NCI-H69 (cell line): Measurements from ENCODE around the gene HTR2A.
A peak's percentile ranks its signal among the peaks of the same experiment; 100 is the strongest.
"Not testable (repeated sequence)": the region's sequence is repeated elsewhere in the genome, so short reads cannot be mapped to it uniquely, and the experiment has no call there.

Source experiments
- DNase-seq: peaks from one replicate; lab custom pipeline; 2025; lab: John Stamatoyannopoulos, UW

HTR2A gene

GRCh38 chr13:46804921-46805320, 91.9 kb downstream of the HTR2A start:
- DNase-seq, result not testable (repeated sequence)

- no peak for DNase-seq
These were observed 92.5 kb downstream of the HTR2A start for GRCh38 chr13:46804391-46804815.

- no peak for DNase-seq
These were observed 93.3 kb downstream of the HTR2A start for GRCh38 chr13:46803586-46803985.

- no peak for DNase-seq
These were observed 95.0 kb downstream of the HTR2A start for GRCh38 chr13:46801858-46802257.

- no peak for DNase-seq
These were observed 97.7 kb downstream of the HTR2A start for GRCh38 chr13:46799139-46799538.

GRCh38 chr13:46797501-46798237, 99.2 kb downstream of the HTR2A start:
- no peak for DNase-seq

- DNase-seq, result peak; percentile 93
These were observed 100.1 kb downstream of the HTR2A start, which contains the start of gene ESD for GRCh38 chr13:46796515-46797474. ESD (minus strand) TSS chr13:46797161; CDS start chr13:46791413, 5,748 bp downstream.

- no peak for DNase-seq
These were observed 100.7 kb downstream of the HTR2A start for GRCh38 chr13:46796129-46796514.

- DNase-seq, result peak; percentile 1
These were observed 101.5 kb downstream of the HTR2A start for GRCh38 chr13:46795321-46795720.

- no peak for DNase-seq
These were observed 113.3 kb downstream of the HTR2A start for GRCh38 chr13:46783504-46783903.

- DNase-seq, result no peak
These were observed 114.2 kb downstream of the HTR2A start for GRCh38 chr13:46782691-46783090.

GRCh38 chr13:46782066-46782465, 114.8 kb downstream of the HTR2A start:
- no peak for DNase-seq
